PC-9 (cell line): ENCODE data around the gene CCDC106.

Experiments used
- CTCF ChIP-seq: fragments of 200-600 bp; sonication (generic); conservative IDR thresholded peaks from 2 replicates; pipeline ENCODE4 v1.6.1; 2017; ENCODE audit warnings: mixed run types, antibody characterized with exemption, mild to moderate bottlenecking, moderate library complexity
- EZH2 ChIP-seq: fragments of 200-600 bp; sonication (generic); IDR thresholded peaks from 2 replicates; pipeline ENCODE4 v1.8.0; 2017; ENCODE audit warnings: antibody characterized with exemption, low read depth

GRCh38 chr19:55636723-55637122 lies 11.3 kb upstream of the CCDC106 start:
- TF ChIP-seq CTCF, result no peak
- TF ChIP-seq EZH2, result no peak
